ENCODE results near the gene VAMP8.
"Not testable (repeated sequence)": the region's sequence is repeated elsewhere in the genome, so short reads cannot be mapped to it uniquely, and the experiment has no call there.

The VAMP8 gene

GRCh38 chr2:85604568-85605339 lies 27.4 kb downstream of the VAMP8 start:
- Histone ChIP-seq H3K9me3 (ENCODE audit: control insufficient read depth, insufficient read depth, low read length) (no peaks in the 10 kb centered on the region), H3K9ac (ENCODE audit: low read depth, low read length) (no peak overlapping the region), H3K4me1 (ENCODE audit: insufficient read depth, low read length) (peaks cover 4% of the 10 kb centered on the region; the same call in 1 of the 2 replicates), H3K36me3 (ENCODE audit: insufficient read depth, low read length) (peaks cover 14% of the 10 kb centered on the region)

GRCh38 chr2:85605406-85606115 lies 28.2 kb downstream of the VAMP8 start:
- Histone ChIP-seq H3K9ac (ENCODE audit: low read depth, low read length) (no peak overlapping the region), H3K36me3 (ENCODE audit: insufficient read depth, low read length) (peaks cover 14% of the 10 kb centered on the region)

GRCh38 chr2:85606116-85606455 lies 28.7 kb downstream of the VAMP8 start:
- Histone ChIP-seq H3K9me3 (ENCODE audit: control insufficient read depth, insufficient read depth, low read length) (no peaks in the 10 kb centered on the region), H3K36me3 (ENCODE audit: insufficient read depth, low read length) (peaks cover 14% of the 10 kb centered on the region), H3K4me1 (ENCODE audit: insufficient read depth, low read length) (peaks cover 4% of the 10 kb centered on the region; the same call in 1 of the 2 replicates), H3K9ac (ENCODE audit: low read depth, low read length) (no peak overlapping the region)

More at GRCh38 chr2:85605406-85606115, 28.2 kb downstream of the VAMP8 start:
- no peaks in the 10 kb centered on the region for H3K9me3 ChIP-seq (ENCODE audit: control insufficient read depth, insufficient read depth, low read length)
- H3K4me1 ChIP-seq (ENCODE audit: insufficient read depth, low read length): peaks cover 4% of the 10 kb centered on the region; the same call in 1 of the 2 replicates

GRCh38 chr2:85607268-85608215 lies 30.2 kb downstream of the VAMP8 start:
- H3K4me1 ChIP-seq (ENCODE audit: insufficient read depth, low read length): peaks cover 4% of the 10 kb centered on the region; the same call in 1 of the 2 replicates
- H3K9ac ChIP-seq (ENCODE audit: low read depth, low read length): no peak overlapping the region
- peaks cover 14% of the 10 kb centered on the region for H3K36me3 ChIP-seq (ENCODE audit: insufficient read depth, low read length)
- H3K9me3 ChIP-seq (ENCODE audit: control insufficient read depth, insufficient read depth, low read length): no peaks in the 10 kb centered on the region

- no peaks in the 10 kb centered on the region for H3K9me3 ChIP-seq (ENCODE audit: control insufficient read depth, insufficient read depth, low read length)
- H3K4me1 ChIP-seq (ENCODE audit: insufficient read depth, low read length): no peaks in the 10 kb centered on the region
- peaks cover 14% of the 10 kb centered on the region for H3K36me3 ChIP-seq (ENCODE audit: insufficient read depth, low read length)
- H3K9ac ChIP-seq (ENCODE audit: low read depth, low read length): peak overlapping the region; percentile 93
Observed at GRCh38 chr2:85611217-85611704, 33.9 kb downstream of the VAMP8 start.

- no peaks in the 10 kb centered on the region for H3K9me3 ChIP-seq (ENCODE audit: control insufficient read depth, insufficient read depth, low read length)
- peaks cover 14% of the 10 kb centered on the region for H3K36me3 ChIP-seq (ENCODE audit: insufficient read depth, low read length)
- peak within 1 kb of the TSS; percentile 93 for H3K9ac ChIP-seq (ENCODE audit: low read depth, low read length)
- 0 out of 2 replicates have a peak, but pooled peaks cover under 1% of the 10 kb centered on the region for H3K4me1 ChIP-seq (ENCODE audit: insufficient read depth, low read length)
Observed at GRCh38 chr2:85611705-85612587, 34.6 kb downstream of the VAMP8 start, which contains the start of gene C2orf68. C2orf68 (minus strand) TSS chr2:85612066; CDS start chr2:85611984, 82 bp downstream.

GRCh38 chr2:85613717-85614515 lies 36.5 kb downstream of the VAMP8 start:
- Histone ChIP-seq H3K4me1 (ENCODE audit: insufficient read depth, low read length) (peaks cover 8% of the 10 kb centered on the region), H3K36me3 (ENCODE audit: insufficient read depth, low read length) (peaks cover 3% of the 10 kb centered on the region), H3K9ac (ENCODE audit: low read depth, low read length) (no peak overlapping the region), H3K9me3 (ENCODE audit: control insufficient read depth, insufficient read depth, low read length) (no peaks in the 10 kb centered on the region)

GRCh38 chr2:85614757-85615156 lies 37.4 kb downstream of the VAMP8 start:
- H3K9ac ChIP-seq (ENCODE audit: low read depth, low read length); H3K9me3 ChIP-seq (ENCODE audit: control insufficient read depth, insufficient read depth, low read length); H3K4me1 ChIP-seq (ENCODE audit: insufficient read depth, low read length); H3K36me3 ChIP-seq (ENCODE audit: insufficient read depth, low read length): not testable (repeated sequence)

GRCh38 chr2:85615413-85615728 lies 38.0 kb downstream of the VAMP8 start:
- no peaks in the 10 kb centered on the region for H3K9me3 ChIP-seq (ENCODE audit: control insufficient read depth, insufficient read depth, low read length)
- H3K4me1 ChIP-seq (ENCODE audit: insufficient read depth, low read length): peaks cover 8% of the 10 kb centered on the region
- H3K9ac ChIP-seq (ENCODE audit: low read depth, low read length): peak overlapping the region; percentile 98; the same call in 1 of the 2 replicates
- peaks cover 3% of the 10 kb centered on the region for H3K36me3 ChIP-seq (ENCODE audit: insufficient read depth, low read length)

GRCh38 chr2:85617723-85618122 lies 40.3 kb downstream of the VAMP8 start:
- H3K9ac ChIP-seq (ENCODE audit: low read depth, low read length): peak overlapping the region; percentile 6; the same call in 1 of the 2 replicates

GRCh38 chr2:85619617-85620016 lies 42.2 kb downstream of the VAMP8 start:
- no peak overlapping the region for H3K9ac ChIP-seq (ENCODE audit: low read depth, low read length)

More at GRCh38 chr2:85617723-85618122, 40.3 kb downstream of the VAMP8 start:
- peaks cover 18% of the 10 kb centered on the region for H3K36me3 ChIP-seq (ENCODE audit: insufficient read depth, low read length)
- not testable (repeated sequence) for H3K4me1 ChIP-seq (ENCODE audit: insufficient read depth, low read length); H3K9me3 ChIP-seq (ENCODE audit: control insufficient read depth, insufficient read depth, low read length)

GRCh38 chr2:85621338-85621737 lies 44.0 kb downstream of the VAMP8 start:
- peaks cover 38% of the 10 kb centered on the region for H3K36me3 ChIP-seq (ENCODE audit: insufficient read depth, low read length)
- no peak overlapping the region for H3K9ac ChIP-seq (ENCODE audit: low read depth, low read length)
- H3K9me3 ChIP-seq (ENCODE audit: control insufficient read depth, insufficient read depth, low read length): no peaks in the 10 kb centered on the region
- peaks cover 8% of the 10 kb centered on the region for H3K4me1 ChIP-seq (ENCODE audit: insufficient read depth, low read length)

More at GRCh38 chr2:85619617-85620016, 42.2 kb downstream of the VAMP8 start:
- Histone ChIP-seq H3K9me3 (ENCODE audit: control insufficient read depth, insufficient read depth, low read length) (no peaks in the 10 kb centered on the region), H3K36me3 (ENCODE audit: insufficient read depth, low read length) (peaks cover 30% of the 10 kb centered on the region), H3K4me1 (ENCODE audit: insufficient read depth, low read length) (peaks cover 8% of the 10 kb centered on the region)
